Activated CD8-positive, alpha-beta T cell treated with anti-CD3 and anti-CD28 coated beads, Interleukin-2, amount 10 ng/mL, durations not matched to agents 7 days and 5 days (primary cell): ENCODE results near the gene F5. TPM values are rescaled to one million over a fixed set of nuclear protein-coding genes. Genes with fewer than 3 reads are reported as not detected.

Experiments used
- ATAC-seq: fragments of 150-1000 bp; cut with Tn5 transposase; one replicate; pipeline ENCODE4 v1.10.0; 2021; ENCODE audit warnings: moderate library complexity
- CTCF ChIA-PET: fragments of 350-600 bp; sonication (Branson Sonifier 250); formaldehyde crosslinking; loops from one replicate; lab custom pipeline; 2021; ENCODE audit warnings: antibody characterized with exemption; lab: Charles Lee
- POLR2A ChIA-PET: fragments of 350-600 bp; sonication (Branson Sonifier 250); formaldehyde crosslinking; loops from one replicate; lab custom pipeline; 2021; ENCODE audit warnings: antibody characterized with exemption; lab: Charles Lee
- DNase-seq: peaks from one replicate; pipeline ENCODE4 v3.0.0-alpha.2; 2020
- H3K27ac Mint-ChIP-seq: one replicate; pipeline ENCODE4 v1.8.0; 2021; ENCODE audit warnings: mild to moderate bottlenecking, mixed read lengths
- H3K27me3 Mint-ChIP-seq: one replicate; pipeline ENCODE4 v1.8.0; 2021; ENCODE audit warnings: low read depth, mixed read lengths
- H3K36me3 Mint-ChIP-seq: one replicate; pipeline ENCODE4 v1.8.0; 2021; ENCODE audit warnings: low read depth, mixed read lengths
- H3K4me1 Mint-ChIP-seq: one replicate; pipeline ENCODE4 v1.8.0; 2021; ENCODE audit warnings: low read depth, mixed read lengths
- H3K4me3 Mint-ChIP-seq: one replicate; pipeline ENCODE4 v1.8.0; 2021; ENCODE audit warnings: mild to moderate bottlenecking, mixed read lengths
- H3K9me3 Mint-ChIP-seq: one replicate; pipeline ENCODE4 v1.8.0; 2022; ENCODE audit warnings: mixed read lengths; ENCODE audit not compliant: insufficient read depth
- total RNA-seq, 2 experiments: library from RNA; stranded (reverse); gene quantifications; one replicate each; pipeline ENCODE4 v1.2.3, GENCODE V29; 2021

The F5 gene
- total RNA-seq, result 1 to 10 TPM; 1.4 to 1.6 TPM

- DNase-seq (peak; percentile 86), ATAC-seq (peak; percentile 100)
- ChIA-PET POLR2A (interaction anchor here (0.6 to 1.6 kb wide), 8 partner anchors 15 to 223 kb away, joined by 3 to 8 read pairs (median 4); partner anchors contain the start of gene SELL), CTCF (interaction anchor here (0.7 to 5.6 kb wide), 51 partner anchors 9 to 1244 kb away, joined by 3 to 105 read pairs (median 4); partner anchors contain the start of genes BLZF1, METTL18, NME7 and SLC19A2)
- no peaks in the 10 kb centered on the region for H3K27me3 Mint-ChIP-seq
- H3K4me1 Mint-ChIP-seq, result peaks cover 51% of the 10 kb centered on the region
- H3K36me3 Mint-ChIP-seq, result no peaks in the 10 kb centered on the region
- H3K27ac Mint-ChIP-seq, result peak within 1 kb of the TSS; percentile 83
- H3K9me3 Mint-ChIP-seq, result no peaks in the 10 kb centered on the region
- H3K4me3 Mint-ChIP-seq, result peak within 1 kb of the TSS; percentile 78
Measured at GRCh38 chr1:169586395-169587255, at the start of gene F5. Gene F5 (minus strand): TSS chr1:169586481. CDS start chr1:169586386, 95 bp downstream.

- peaks cover 21% of the 10 kb centered on the region for H3K36me3 Mint-ChIP-seq
- ChIA-PET POLR2A (no interaction called here), CTCF (interaction anchor here (1.0 to 1.3 kb wide), 2 partner anchors 33 to 83 kb away, joined by 3 read pairs; no protein-coding TSS in a partner anchor)
- no peak overlapping the region for H3K27ac Mint-ChIP-seq
- no peaks in the 10 kb centered on the region for H3K27me3 Mint-ChIP-seq
- H3K4me3 Mint-ChIP-seq, result no peak overlapping the region
- H3K9me3 Mint-ChIP-seq, result peaks cover 31% of the 10 kb centered on the region
- DNase-seq (no peak), ATAC-seq (no peak)
- H3K4me1 Mint-ChIP-seq, result peaks cover 6% of the 10 kb centered on the region
Measured at GRCh38 chr1:169634877-169635276, 48.6 kb upstream of the F5 start.

- H3K27ac Mint-ChIP-seq, result no peak overlapping the region
- ATAC-seq, result no peak
- peaks cover 31% of the 10 kb centered on the region for H3K9me3 Mint-ChIP-seq
- H3K36me3 Mint-ChIP-seq, result peaks cover 21% of the 10 kb centered on the region
- no peaks in the 10 kb centered on the region for H3K27me3 Mint-ChIP-seq
- DNase-seq, result no peak
- no peak overlapping the region for H3K4me3 Mint-ChIP-seq
- POLR2A ChIA-PET, result no interaction called here
- CTCF ChIA-PET, result interaction anchor here (1.0 to 1.3 kb wide), 2 partner anchors 33 to 82 kb away, joined by 3 read pairs; no protein-coding TSS in a partner anchor
- peaks cover 10% of the 10 kb centered on the region for H3K4me1 Mint-ChIP-seq
Measured at GRCh38 chr1:169634145-169634544, 47.9 kb upstream of the F5 start.

- peaks cover 26% of the 10 kb centered on the region for H3K9me3 Mint-ChIP-seq
- POLR2A ChIA-PET, result no interaction called here
- peaks cover 27% of the 10 kb centered on the region for H3K4me1 Mint-ChIP-seq
Measured at GRCh38 chr1:169631249-169631648, 45.0 kb upstream of the F5 start.

GRCh38 chr1:169630006-169630405 lies 43.7 kb upstream of the F5 start, which contains the start of gene SELP:
Gene SELP (minus strand): TSS chr1:169630124. CDS start chr1:169630074, 50 bp downstream.
- Mint-ChIP-seq H3K4me3 (no peak within 1 kb of the TSS), H3K36me3 (peaks cover 17% of the 10 kb centered on the region), H3K27ac (peak within 1 kb of the TSS; percentile 32), H3K9me3 (peaks cover 17% of the 10 kb centered on the region), H3K27me3 (no peaks in the 10 kb centered on the region), H3K4me1 (peaks cover 36% of the 10 kb centered on the region)
- ChIA-PET POLR2A (interaction anchor here (1.2 kb wide), 1 partner anchor 69 kb away, joined by 3 read pairs; no protein-coding TSS in a partner anchor), CTCF (interaction anchor here (0.9 to 1.7 kb wide), 4 partner anchors 9 to 44 kb away, joined by 3 to 10 read pairs (median 4); no protein-coding TSS in a partner anchor)
- ATAC-seq (no peak), DNase-seq (no peak)

More at GRCh38 chr1:169631249-169631648, 45.0 kb upstream of the F5 start:
- CTCF ChIA-PET, result interaction anchor here (0.7 to 0.9 kb wide), 2 partner anchors 14 to 46 kb away, joined by 3 read pairs; no protein-coding TSS in a partner anchor
- Mint-ChIP-seq H3K27ac (no peak overlapping the region), H3K4me3 (no peak overlapping the region), H3K36me3 (peaks cover 17% of the 10 kb centered on the region), H3K27me3 (no peaks in the 10 kb centered on the region)
- ATAC-seq, result no peak
- no peak for DNase-seq

GRCh38 chr1:169624912-169625311 lies 38.6 kb upstream of the F5 start:
- ATAC-seq (no peak), DNase-seq (no peak)
- Mint-ChIP-seq H3K36me3 (peaks cover 3% of the 10 kb centered on the region), H3K27ac (peak overlapping the region; percentile 28), H3K4me1 (peaks cover 57% of the 10 kb centered on the region), H3K4me3 (no peak overlapping the region), H3K9me3 (no peaks in the 10 kb centered on the region), H3K27me3 (no peaks in the 10 kb centered on the region)
- CTCF ChIA-PET, result interaction anchor here (0.6 to 2.1 kb wide), 6 partner anchors 9 to 79 kb away, joined by 3 to 10 read pairs (median 4); no protein-coding TSS in a partner anchor
- POLR2A ChIA-PET, result interaction anchor here (1.9 kb wide), 1 partner anchor 69 kb away, joined by 5 read pairs; no protein-coding TSS in a partner anchor

- CTCF ChIA-PET, result interaction anchor here (1.1 to 2.1 kb wide), 2 partner anchors 9 to 12 kb away, joined by 5 to 6 read pairs; no protein-coding TSS in a partner anchor
- Mint-ChIP-seq H3K27ac (no peak overlapping the region), H3K4me1 (peaks cover 49% of the 10 kb centered on the region), H3K9me3 (no peaks in the 10 kb centered on the region), H3K4me3 (no peak overlapping the region), H3K36me3 (peaks cover 3% of the 10 kb centered on the region), H3K27me3 (no peaks in the 10 kb centered on the region)
- POLR2A ChIA-PET, result no interaction called here
- no peak for DNase-seq
- no peak for ATAC-seq
Measured at GRCh38 chr1:169624122-169624521, 37.8 kb upstream of the F5 start.

GRCh38 chr1:169623132-169623926 lies 37.0 kb upstream of the F5 start:
- POLR2A ChIA-PET, result interaction anchor here (0.6 kb wide), 1 partner anchor 1674 kb away, joined by 4 read pairs; no protein-coding TSS in a partner anchor
- no peak for ATAC-seq

GRCh38 chr1:169620565-169620964 lies 34.3 kb upstream of the F5 start:
- CTCF ChIA-PET, result interaction anchor here (0.8 to 1.4 kb wide), 2 partner anchors 19 to 92 kb away, joined by 3 to 4 read pairs; no protein-coding TSS in a partner anchor
- no peak overlapping the region for H3K27ac Mint-ChIP-seq
- H3K4me1 Mint-ChIP-seq, result peaks cover 27% of the 10 kb centered on the region
- DNase-seq, result no peak
- POLR2A ChIA-PET, result no interaction called here
- H3K27me3 Mint-ChIP-seq, result no peaks in the 10 kb centered on the region
- H3K36me3 Mint-ChIP-seq, result no peaks in the 10 kb centered on the region
- no peak overlapping the region for H3K4me3 Mint-ChIP-seq
- ATAC-seq, result no peak
- no peaks in the 10 kb centered on the region for H3K9me3 Mint-ChIP-seq

More at GRCh38 chr1:169623132-169623926, 37.0 kb upstream of the F5 start:
- H3K36me3 Mint-ChIP-seq, result peaks cover 3% of the 10 kb centered on the region
- DNase-seq, result no peak
- H3K4me3 Mint-ChIP-seq, result no peak overlapping the region
- H3K9me3 Mint-ChIP-seq, result no peaks in the 10 kb centered on the region
- no peaks in the 10 kb centered on the region for H3K27me3 Mint-ChIP-seq
- CTCF ChIA-PET, result interaction anchor here (0.8 to 2.2 kb wide), 5 partner anchors 12 to 89 kb away, joined by 3 to 11 read pairs (median 5); partner anchors contain the start of gene F5
- H3K4me1 Mint-ChIP-seq, result peaks cover 41% of the 10 kb centered on the region
- no peak overlapping the region for H3K27ac Mint-ChIP-seq

GRCh38 chr1:169618367-169618766 lies 32.1 kb upstream of the F5 start:
- DNase-seq, result no peak
- H3K27ac Mint-ChIP-seq, result no peak overlapping the region
- no peak for ATAC-seq
- ChIA-PET CTCF (no interaction called here), POLR2A (no interaction called here)
- H3K27me3 Mint-ChIP-seq, result no peaks in the 10 kb centered on the region
- H3K9me3 Mint-ChIP-seq, result no peaks in the 10 kb centered on the region
- no peaks in the 10 kb centered on the region for H3K36me3 Mint-ChIP-seq
- H3K4me3 Mint-ChIP-seq, result no peak overlapping the region
- H3K4me1 Mint-ChIP-seq, result peaks cover 9% of the 10 kb centered on the region

GRCh38 chr1:169615803-169616202 lies 29.5 kb upstream of the F5 start:
- Mint-ChIP-seq H3K9me3 (no peaks in the 10 kb centered on the region), H3K27me3 (no peaks in the 10 kb centered on the region), H3K4me1 (peaks cover 6% of the 10 kb centered on the region), H3K36me3 (no peaks in the 10 kb centered on the region), H3K4me3 (no peak overlapping the region), H3K27ac (no peak overlapping the region)
- ChIA-PET CTCF (interaction anchor here (1.1 to 3.3 kb wide), 5 partner anchors 9 to 91 kb away, joined by 3 to 21 read pairs (median 5); partner anchors contain the start of gene F5), POLR2A (no interaction called here)
- ATAC-seq (no peak), DNase-seq (no peak)
